ENCODE measurements around the gene FKBP2.

The FKBP2 gene

GRCh38 chr11:64210301-64211020 lies 30.4 kb upstream of the FKBP2 start:
- TF ChIP-seq ZNF521 (tag by site-specific recombination; IDR thresholded peaks at IDR 0.05) (no peak), ZNF311 (tag by site-specific recombination; IDR thresholded peaks at IDR 0.05; ENCODE audit: borderline replicate concordance) (no peak), EGR2 (tag by site-specific recombination; IDR thresholded peaks at IDR 0.05; ENCODE audit: low read depth) (no peak), ZNF704 (tag by site-specific recombination; IDR thresholded peaks at IDR 0.05) (no peak), ZIC2 (tag by site-specific recombination; IDR thresholded peaks at IDR 0.05) (peak; percentile 73), ZEB2 (tag by site-specific recombination; IDR thresholded peaks at IDR 0.05) (no peak), ZNF514 (tag by site-specific recombination; IDR thresholded peaks at IDR 0.05) (no peak)
- H3K36me3 ChIP-seq (ENCODE audit: control insufficient read depth in 2 of 2, insufficient read depth in 1 of 2, low read length in 2 of 2): peaks cover 0 to 19% of the 10 kb centered on the region in 2 experiments; a peak in 1 of 3 replicates
- ChIA-PET CTCF (interaction anchor here (0.7 to 1.2 kb wide), 2 partner anchors 90 to 1520 kb away, joined by 3 read pairs; partner anchors contain the start of gene CATSPERZ), POLR2A (interaction anchor here (0.5 to 1.1 kb wide), 3 partner anchors 9 to 93 kb away, joined by 3 to 5 read pairs (median 4); no protein-coding TSS in a partner anchor)
- H3K9me3 ChIP-seq (ENCODE audit: control insufficient read depth, insufficient read depth, low read depth, low read length): no peaks in the 10 kb centered on the region
- H3K27ac ChIP-seq (ENCODE audit: extremely low read depth, low read depth, low read length): no peak overlapping the region
- no peaks in the 10 kb centered on the region for H3K4me1 ChIP-seq (ENCODE audit: control insufficient read depth, insufficient read depth, low read length)
- H3K4me3 ChIP-seq (ENCODE audit: low read depth, low read length): no peak overlapping the region

- Histone ChIP-seq H3K4me3 (ENCODE audit: low read depth, low read length) (no peak overlapping the region), H3K27ac (ENCODE audit: extremely low read depth, low read depth, low read length) (no peak overlapping the region), H3K9me3 (ENCODE audit: control insufficient read depth, insufficient read depth, low read depth, low read length) (no peaks in the 10 kb centered on the region), H3K4me1 (ENCODE audit: control insufficient read depth, insufficient read depth, low read length) (no peaks in the 10 kb centered on the region), H3K36me3 (ENCODE audit: control insufficient read depth in 2 of 2, insufficient read depth in 1 of 2, low read length in 2 of 2) (peaks cover 0 to 11% of the 10 kb centered on the region in 2 experiments; a peak in 1 of 3 replicates)
- CTCF ChIA-PET: interaction anchor here (0.8 to 1.5 kb wide), 2 partner anchors 25 to 34 kb away, joined by 3 read pairs; partner anchors contain the start of gene STIP1
- POLR2A ChIA-PET: interaction anchor here (1.1 to 2.1 kb wide), 2 partner anchors 11 to 26 kb away, joined by 5 read pairs; partner anchors contain the start of gene STIP1
- peak; percentile 60 for TF ChIP-seq ZIC2 (tag by site-specific recombination; IDR thresholded peaks at IDR 0.05)
- TF ChIP-seq ZSCAN4 (tag by site-specific recombination; IDR thresholded peaks at IDR 0.05): no peak
- TF ChIP-seq ZNF639 (tag by site-specific recombination; IDR thresholded peaks at IDR 0.05): no peak
- TF ChIP-seq ZNF555 (tag by site-specific recombination; conservative IDR thresholded peaks at IDR 0.05): no peak
- no peak for TF ChIP-seq ZNF549 (tag by site-specific recombination; IDR thresholded peaks at IDR 0.05)
- no peak for TF ChIP-seq ZNF398 (tag by site-specific recombination; IDR thresholded peaks at IDR 0.05)
- no peak for TF ChIP-seq ZNF133 (tag by site-specific recombination; IDR thresholded peaks at IDR 0.05)
These were observed 29.6 kb upstream of the FKBP2 start for GRCh38 chr11:64211181-64211872.
